ENCODE measurements around the gene CHST1. TPM values are rescaled to one million over a fixed set of nuclear protein-coding genes. Genes with fewer than 3 reads are reported as not detected.

CHST1 gene
- total RNA-seq, 1 donor from 2014 or later = not detected

DNA sequence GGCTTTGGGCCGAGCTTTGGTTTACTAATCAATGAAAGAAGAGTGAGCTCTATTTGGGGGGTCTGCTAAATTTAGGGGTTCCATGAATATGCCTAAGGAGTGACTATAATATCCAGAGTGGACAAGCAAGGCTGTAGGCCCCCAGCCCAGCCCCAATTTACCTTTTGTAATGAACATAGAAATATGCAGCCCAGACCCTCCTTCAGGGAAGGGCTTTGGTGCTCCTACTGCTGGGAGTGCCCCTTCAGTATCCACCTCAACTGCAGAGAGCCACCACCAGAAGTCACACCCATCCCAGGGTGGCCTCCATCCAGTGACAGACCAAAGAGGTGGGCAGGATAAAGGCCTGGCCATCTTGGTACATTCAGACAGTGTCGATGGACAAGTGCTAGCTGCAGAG is 43.1 kb downstream of the CHST1 start:
- ChIA-PET POLR2A (no interaction called here), CTCF (no interaction called here)
- peaks cover 7% of the 10 kb centered on the region for H3K9me3 Mint-ChIP-seq
- peaks cover 14% of the 10 kb centered on the region for H3K27me3 Mint-ChIP-seq
- H3K4me3 Mint-ChIP-seq = no peak overlapping the region
- TF ChIP-seq, protein P1, sequence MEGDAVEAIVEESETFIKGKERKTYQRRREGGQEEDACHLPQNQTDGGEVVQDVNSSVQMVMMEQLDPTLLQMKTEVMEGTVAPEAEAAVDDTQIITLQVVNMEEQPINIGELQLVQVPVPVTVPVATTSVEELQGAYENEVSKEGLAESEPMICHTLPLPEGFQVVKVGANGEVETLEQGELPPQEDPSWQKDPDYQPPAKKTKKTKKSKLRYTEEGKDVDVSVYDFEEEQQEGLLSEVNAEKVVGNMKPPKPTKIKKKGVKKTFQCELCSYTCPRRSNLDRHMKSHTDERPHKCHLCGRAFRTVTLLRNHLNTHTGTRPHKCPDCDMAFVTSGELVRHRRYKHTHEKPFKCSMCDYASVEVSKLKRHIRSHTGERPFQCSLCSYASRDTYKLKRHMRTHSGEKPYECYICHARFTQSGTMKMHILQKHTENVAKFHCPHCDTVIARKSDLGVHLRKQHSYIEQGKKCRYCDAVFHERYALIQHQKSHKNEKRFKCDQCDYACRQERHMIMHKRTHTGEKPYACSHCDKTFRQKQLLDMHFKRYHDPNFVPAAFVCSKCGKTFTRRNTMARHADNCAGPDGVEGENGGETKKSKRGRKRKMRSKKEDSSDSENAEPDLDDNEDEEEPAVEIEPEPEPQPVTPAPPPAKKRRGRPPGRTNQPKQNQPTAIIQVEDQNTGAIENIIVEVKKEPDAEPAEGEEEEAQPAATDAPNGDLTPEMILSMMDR (IDR thresholded peaks at IDR 0.05) = no peak
- no peaks in the 10 kb centered on the region for H3K36me3 Mint-ChIP-seq (ENCODE audit: low read depth)
- no peak for DNase-seq
- no peak for ATAC-seq (ENCODE audit: low read depth)
- intact Hi-C loops (cut with micrococcal nuclease) = no loop called here
- H3K27ac Mint-ChIP-seq = no peak overlapping the region
- no peaks in the 10 kb centered on the region for H3K4me1 Mint-ChIP-seq

DNA sequence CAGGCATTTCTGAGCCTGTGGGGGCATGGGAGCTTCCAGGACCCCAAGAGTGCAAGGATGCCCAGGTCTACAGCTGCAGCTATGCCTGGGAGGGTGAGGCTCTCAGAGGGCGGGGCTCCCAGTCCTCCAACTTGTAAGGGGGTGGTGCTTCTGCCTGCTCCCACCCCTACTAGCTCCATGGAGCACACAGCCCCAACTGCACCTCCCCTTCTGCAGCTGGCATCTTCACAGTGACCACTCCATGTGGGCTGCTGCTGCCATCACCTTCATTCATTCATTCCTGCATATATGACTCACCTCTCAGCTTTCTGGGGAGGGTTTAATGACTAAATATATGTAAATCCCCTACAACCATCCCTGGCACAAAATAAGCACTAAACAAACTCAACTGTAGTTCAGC is 43.8 kb downstream of the CHST1 start:
- peaks cover 11% of the 10 kb centered on the region for H3K27me3 Mint-ChIP-seq
- no peaks in the 10 kb centered on the region for H3K36me3 Mint-ChIP-seq (ENCODE audit: low read depth)
- POLR2A ChIA-PET = no interaction called here
- no peak overlapping the region for H3K27ac Mint-ChIP-seq
- H3K9me3 Mint-ChIP-seq = peaks cover 7% of the 10 kb centered on the region
- H3K4me3 Mint-ChIP-seq = no peak overlapping the region
- H3K4me1 Mint-ChIP-seq = no peaks in the 10 kb centered on the region
- ATAC-seq (ENCODE audit: low read depth) = no peak
- TF ChIP-seq, protein P1 (IDR thresholded peaks at IDR 0.05) = no peak
- CTCF ChIA-PET = no interaction called here
- DNase-seq = no peak
- intact Hi-C loops (cut with micrococcal nuclease) = no loop called here

GRCh38 chr11:45620243-45620642 is 45.2 kb downstream of the CHST1 start:
- Mint-ChIP-seq H3K9me3 (peaks cover 7% of the 10 kb centered on the region), H3K36me3 (ENCODE audit: low read depth) (no peaks in the 10 kb centered on the region), H3K27ac (no peak overlapping the region), H3K4me1 (no peaks in the 10 kb centered on the region), H3K4me3 (no peak overlapping the region), H3K27me3 (peaks cover 11% of the 10 kb centered on the region)
- intact Hi-C loops (cut with micrococcal nuclease) = no loop called here
- ATAC-seq (ENCODE audit: low read depth) = no peak
- DNase-seq = no peak
- ChIA-PET POLR2A (no interaction called here), CTCF (no interaction called here)
- TF ChIP-seq, protein P1 (IDR thresholded peaks at IDR 0.05) = no peak

GRCh38 chr11:45618897-45619296 is 46.5 kb downstream of the CHST1 start:
- CTCF ChIA-PET = no interaction called here
- Mint-ChIP-seq H3K4me3 (no peak overlapping the region), H3K4me1 (no peaks in the 10 kb centered on the region), H3K9me3 (peaks cover 7% of the 10 kb centered on the region), H3K36me3 (ENCODE audit: low read depth) (no peaks in the 10 kb centered on the region), H3K27me3 (peaks cover 7% of the 10 kb centered on the region), H3K27ac (no peak overlapping the region)
- DNase-seq = no peak
- ATAC-seq (ENCODE audit: low read depth) = no peak
- TF ChIP-seq, protein P1 (IDR thresholded peaks at IDR 0.05) = no peak
- POLR2A ChIA-PET = no interaction called here
- intact Hi-C loops (cut with micrococcal nuclease) = no loop called here

DNA sequence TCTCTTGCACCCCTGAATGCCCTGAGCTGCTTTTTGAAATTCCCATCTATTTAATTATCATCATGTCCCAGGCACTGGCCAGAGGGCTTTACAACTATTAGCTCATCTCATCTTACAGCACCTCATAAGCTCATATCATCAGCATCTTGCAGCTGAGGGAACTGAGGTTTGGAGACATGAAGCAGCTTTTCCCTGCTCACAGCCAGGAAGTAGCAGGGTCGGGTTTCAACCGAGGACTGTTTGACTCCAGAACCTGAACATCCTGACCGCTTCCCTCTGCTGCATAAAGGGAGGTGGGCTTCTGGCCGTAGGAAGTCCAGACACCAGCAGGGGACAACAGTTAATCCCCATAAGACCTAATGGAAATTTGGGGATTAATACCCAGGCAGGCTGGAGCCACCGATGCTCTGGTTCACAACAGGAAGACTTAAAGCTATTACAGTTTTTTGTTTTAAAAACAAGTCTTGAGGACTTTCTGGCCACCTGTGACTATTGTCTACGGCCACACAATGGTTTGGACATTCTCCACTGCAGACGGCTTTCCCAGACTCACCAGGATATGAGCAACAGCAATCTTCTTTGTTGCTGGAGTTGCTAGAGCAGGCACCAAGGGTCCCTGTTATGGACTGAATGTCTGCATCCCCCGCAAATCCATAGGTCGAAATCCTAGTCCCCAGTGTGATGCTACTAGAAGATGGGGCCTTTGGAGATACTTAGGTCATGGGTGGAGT is 47.4 kb downstream of the CHST1 start:
- H3K9me3 Mint-ChIP-seq = peaks cover 7% of the 10 kb centered on the region
- H3K4me1 Mint-ChIP-seq = no peaks in the 10 kb centered on the region
- CTCF ChIA-PET = no interaction called here
- ATAC-seq (ENCODE audit: low read depth) (no peak), DNase-seq (no peak)
- peaks cover 5% of the 10 kb centered on the region for H3K27me3 Mint-ChIP-seq
- H3K4me3 Mint-ChIP-seq = no peak overlapping the region
- intact Hi-C loops (cut with micrococcal nuclease) = no loop called here
- no peak overlapping the region for H3K27ac Mint-ChIP-seq
- TF ChIP-seq, protein P1 (IDR thresholded peaks at IDR 0.05) = no peak
- no peaks in the 10 kb centered on the region for H3K36me3 Mint-ChIP-seq (ENCODE audit: low read depth)
- POLR2A ChIA-PET = no interaction called here
